Measurements from ENCODE around the gene SLC36A1.
"Not testable (repeated sequence)": the region's sequence is repeated elsewhere in the genome, so short reads cannot be mapped to it uniquely, and the experiment has no call there.

The SLC36A1 gene

GRCh38 chr5:151447174-151448037, at the start of gene SLC36A1:
Gene SLC36A1 (plus strand): TSS chr5:151447603. CDS start chr5:151458793, 11,190 bp downstream.
- DNase-seq: peak; percentile 85

- DNase-seq: no peak
Measured at GRCh38 chr5:151405334-151406160, 41.9 kb upstream of the SLC36A1 start.

DNA sequence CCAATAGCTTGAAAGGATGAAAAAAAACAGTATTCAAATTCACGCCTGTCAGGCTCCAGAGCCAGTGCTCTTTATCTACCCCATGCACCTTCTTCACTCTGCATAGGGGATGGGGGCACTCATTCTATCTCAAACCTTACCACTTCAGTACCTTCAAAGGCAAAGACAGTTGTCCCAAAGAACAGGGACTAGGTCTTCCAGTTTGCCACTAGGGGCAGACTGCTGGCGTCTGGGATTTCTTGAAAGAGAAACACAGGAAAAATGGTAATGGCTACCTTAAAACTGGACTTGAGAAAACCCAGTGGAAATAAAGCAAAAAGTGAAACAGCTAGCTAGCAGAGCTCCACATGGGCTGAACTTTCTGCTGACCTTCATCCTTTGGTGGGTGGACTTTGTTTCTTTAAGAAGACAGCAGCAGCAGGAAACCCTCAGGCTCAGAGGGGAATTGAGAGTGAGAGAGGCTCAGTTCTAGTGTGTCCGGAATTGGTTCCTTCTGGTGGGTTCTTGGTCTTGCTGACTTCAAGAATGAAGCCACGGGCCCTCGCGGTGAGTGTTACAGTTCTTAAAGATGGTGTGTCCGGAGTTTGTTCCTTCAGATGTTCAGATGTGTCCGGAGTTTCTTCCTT, 41.0 kb upstream of the SLC36A1 start:
- DNase-seq: no peak

GRCh38 chr5:151408591-151409230, 38.7 kb upstream of the SLC36A1 start:
- DNase-seq: no peak

- DNase-seq: no peak
Measured at GRCh38 chr5:151413800-151414199, 33.6 kb upstream of the SLC36A1 start.

DNA sequence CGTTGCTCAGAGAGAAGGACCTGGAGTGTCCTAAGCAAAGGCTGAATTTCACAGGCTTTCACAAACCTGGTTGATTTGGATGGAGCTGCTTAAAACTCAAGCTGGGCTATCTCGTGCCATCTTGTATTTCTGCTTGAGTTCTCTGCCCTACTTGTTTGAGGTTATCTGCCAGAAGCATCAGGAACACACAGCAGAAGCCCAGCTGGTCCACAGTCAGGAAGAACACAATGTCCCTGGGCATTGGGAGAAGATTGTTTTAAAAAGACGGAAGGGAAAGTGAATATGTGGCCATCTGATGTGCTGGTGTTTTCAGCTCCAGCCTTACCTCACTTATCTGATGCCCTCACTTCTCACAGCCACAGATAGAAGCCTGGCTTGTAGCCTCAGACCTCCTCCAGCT, 32.9 kb upstream of the SLC36A1 start:
- no peak for DNase-seq

DNA sequence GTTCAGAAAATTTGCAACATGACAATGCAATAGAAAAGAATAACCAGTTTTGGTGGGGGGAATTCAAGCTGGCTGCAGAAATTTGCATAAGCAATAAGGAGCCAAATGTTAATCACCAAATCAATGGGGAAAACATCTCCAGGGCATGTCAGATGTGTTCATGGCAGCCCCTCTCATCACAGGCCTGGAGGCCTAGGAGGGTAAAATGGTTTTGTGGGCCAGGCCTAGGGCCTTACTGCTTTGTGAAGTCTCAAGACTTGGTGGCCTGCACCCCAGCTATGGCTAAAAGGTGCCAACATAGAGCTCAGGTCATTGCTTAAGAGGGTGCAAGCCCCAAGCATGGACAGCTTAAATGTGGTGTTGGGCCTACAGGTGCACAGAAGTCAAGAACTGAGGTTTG, 29.7 kb upstream of the SLC36A1 start:
- no peak for DNase-seq

GRCh38 chr5:151420127-151420526, 27.3 kb upstream of the SLC36A1 start:
- no peak for DNase-seq

- no peak for DNase-seq
Measured at GRCh38 chr5:151424892-151425523, 22.4 kb upstream of the SLC36A1 start.

- not testable (repeated sequence) for DNase-seq
Measured at GRCh38 chr5:151426347-151426746, 21.1 kb upstream of the SLC36A1 start.

GRCh38 chr5:151427258-151427657, 20.1 kb upstream of the SLC36A1 start:
- DNase-seq: no peak

DNA sequence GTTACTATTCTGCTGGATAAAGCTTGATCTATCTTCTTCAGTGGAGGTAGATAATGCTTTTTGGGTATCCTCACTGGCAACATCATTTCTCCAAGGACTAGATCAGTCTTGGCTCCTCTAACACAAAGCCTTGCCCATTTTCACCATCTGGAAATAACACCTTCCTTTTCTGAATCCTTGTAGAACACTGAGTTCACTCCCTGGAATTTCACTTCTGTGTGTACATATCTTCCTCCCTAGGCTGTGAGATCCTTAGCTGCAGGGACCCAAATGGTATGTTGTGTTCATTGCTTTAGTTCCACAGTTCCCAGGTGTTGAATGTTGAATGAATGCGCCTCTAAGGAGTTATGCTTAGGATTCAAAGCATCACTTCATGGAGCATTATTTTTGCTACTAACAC, 16.7 kb upstream of the SLC36A1 start:
- DNase-seq: no peak

- DNase-seq: no peak
Measured at GRCh38 chr5:151431666-151432065, 15.7 kb upstream of the SLC36A1 start.

DNA sequence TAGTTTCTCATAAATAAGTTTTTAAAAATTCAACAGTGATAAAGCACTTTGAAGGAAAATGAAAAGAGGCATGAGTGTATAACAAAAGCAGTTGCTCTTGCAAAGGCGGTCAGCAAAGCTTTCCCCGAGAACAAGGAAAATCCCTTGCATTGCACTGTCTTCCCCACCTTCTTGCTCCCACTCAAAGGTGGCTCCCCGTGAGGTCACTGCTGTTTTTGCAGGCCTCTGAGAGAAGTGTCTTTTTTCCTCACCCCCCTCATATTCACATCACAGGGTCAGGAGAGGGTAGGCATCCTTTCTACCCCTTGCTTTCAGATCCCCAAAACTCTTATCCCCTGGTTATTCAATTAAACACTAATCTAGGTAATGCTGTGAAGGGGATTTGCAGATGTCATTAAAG, 15.2 kb upstream of the SLC36A1 start:
- no peak for DNase-seq

GRCh38 chr5:151434570-151435237, 12.7 kb upstream of the SLC36A1 start:
- no peak for DNase-seq

GRCh38 chr5:151448038-151448985, 909 bp downstream of the SLC36A1 start:
- DNase-seq: no peak

GRCh38 chr5:151449297-151449696, 1.9 kb downstream of the SLC36A1 start:
- no peak for DNase-seq

GRCh38 chr5:151449839-151450238, 2.4 kb downstream of the SLC36A1 start:
- DNase-seq: no peak

- DNase-seq: no peak
Measured at GRCh38 chr5:151450605-151451004, 3.2 kb downstream of the SLC36A1 start.

GRCh38 chr5:151451626-151452520, 4.5 kb downstream of the SLC36A1 start:
- no peak for DNase-seq
